ENCODE measurements around the gene PRPSAP1. TPM values are rescaled to one million over a fixed set of nuclear protein-coding genes. Genes with fewer than 3 reads are reported as not detected.

PRPSAP1 gene
- total and polyA plus RNA-seq, 2 of the 8 experiments (the other 6 are each of a cell fraction or from before 2014, with no cell fraction given): 32.0 to 54.2 TPM

- H2AFZ ChIP-seq (ENCODE audit: low read length): no peak overlapping the region
- H3K9me3 ChIP-seq (ENCODE audit: insufficient read depth in 2 of 2, low read depth in 1 of 2, low read length in 1 of 2): no peaks in the 10 kb centered on the region
- no peak overlapping the region for H3K18ac ChIP-seq (ENCODE audit: extremely low read depth, low read length)
- no peaks in the 10 kb centered on the region for H3K27me3 ChIP-seq (replicated peaks in 1 of 4; ENCODE audit: control insufficient read depth in 3 of 4, extremely low read depth in 1 of 4, insufficient read depth in 3 of 4, low read length in 3 of 4)
- H2BK20ac ChIP-seq (ENCODE audit: low read length): no peak overlapping the region
- H2BK15ac ChIP-seq (ENCODE audit: low read length): no peak overlapping the region; the same call in 1 of the 2 replicates
- no peak overlapping the region for H3K14ac ChIP-seq (ENCODE audit: insufficient read length)
- H3K4me3 ChIP-seq (ENCODE audit: extremely low read depth in 1 of 4, insufficient read depth in 2 of 4, low read depth in 3 of 4, low read length in 4 of 4): no peak overlapping the region
- POLR2A ChIA-PET (ENCODE audit: partially characterized antibody): interaction anchor here (0.7 to 1.8 kb wide), 9 partner anchors 9 to 499 kb away, joined by 3 to 6 read pairs (median 4); no protein-coding TSS in a partner anchor
- H3K4me1 ChIP-seq (replicated peaks in 1 of 4; ENCODE audit: control insufficient read depth in 3 of 4, insufficient read depth in 4 of 4, low read length in 3 of 4): peaks cover 0 to 4% (median under 1%) of the 10 kb centered on the region in 4 experiments; a peak in 3 of 7 replicates
- H3K23me2 ChIP-seq (ENCODE audit: low read depth, low read length): peaks cover 3% of the 10 kb centered on the region; the same call in 1 of the 2 replicates
- H2AK5ac ChIP-seq (ENCODE audit: low read depth, low read length): no peak overlapping the region
- no peaks in the 10 kb centered on the region; a peak in 1 of 8 replicates for H3K36me3 ChIP-seq (ENCODE audit: control insufficient read depth in 2 of 4, insufficient read depth in 4 of 4, low read length in 3 of 4)
- H3K9ac ChIP-seq (replicated peaks in 1 of 4; ENCODE audit: extremely low read depth in 1 of 4, low read depth in 3 of 4, low read length in 3 of 4): no peak overlapping the region
- H3K4ac ChIP-seq (replicated peaks; ENCODE audit: insufficient read length, low read depth, low read length): no peak overlapping the region
- peak overlapping the region; percentile 56; the same call in 1 of the 2 replicates for H2BK5ac ChIP-seq (ENCODE audit: low read depth, low read length)
- no peak overlapping the region for H4K91ac ChIP-seq (replicated peaks; ENCODE audit: insufficient read length, low read length)
- peaks cover 0 to 6% of the 10 kb centered on the region in 2 experiments for H4K20me1 ChIP-seq (replicated peaks in 1 of 2; ENCODE audit: control insufficient read depth in 1 of 2, insufficient read depth in 2 of 2, low read length in 2 of 2)
- CTCF ChIA-PET (ENCODE audit: partially characterized antibody): interaction anchor here (0.5 to 5.6 kb wide), 98 partner anchors 10 to 678 kb away, joined by 3 to 84 read pairs (median 5); partner anchors contain the start of genes EXOC7, FOXJ1, RNF157 and UBALD2
- H4K5ac ChIP-seq (ENCODE audit: insufficient read length, low read depth, low read length): no peak overlapping the region
- peak overlapping the region; percentile 52; the same call in 1 of the 2 replicates for H2BK12ac ChIP-seq (ENCODE audit: low read depth, low read length)
- WGBS, 2 experiments (ENCODE audit: extremely low coverage in 1 of 2, insufficient coverage in 1 of 2, insufficient read length in 1 of 2, insufficient replicate concordance in 2 of 2, low coverage in 1 of 2, low lambda C conversion rate in 2 of 2, missing lambda C conversion rate in 1 of 2): 69% methylated on average over 23 of the region's 28 CpGs; no CpG with 5 or more reads in 1 of the 2 experiments
- no peak for FAIRE-seq
- no peak overlapping the region for H3K56ac ChIP-seq (replicated peaks; ENCODE audit: insufficient read length, low read depth, low read length)
- H3K27ac ChIP-seq (ENCODE audit: low read depth, low read length): no peak overlapping the region
- DNase-seq (ENCODE audit: low read depth in 1 of 2, low spot score in 2 of 2): peak; percentile 73 to 98
- no peaks in the 10 kb centered on the region for H3K79me2 ChIP-seq (ENCODE audit: control insufficient read depth in 1 of 2, insufficient read depth in 2 of 2, low read length in 2 of 2)
- no peak overlapping the region; the same call in 1 of the 2 replicates for H4K8ac ChIP-seq (ENCODE audit: extremely low read depth, insufficient read depth, low read length)
- no peak overlapping the region for H2BK120ac ChIP-seq (replicated peaks; ENCODE audit: low read depth, low read length)
- no peak overlapping the region for H3K4me2 ChIP-seq (ENCODE audit: insufficient read depth in 1 of 2, low read depth in 2 of 2, low read length in 2 of 2)
- H3K23ac ChIP-seq (ENCODE audit: insufficient read length): no peak overlapping the region
- H3K79me1 ChIP-seq (ENCODE audit: low read depth, low read length): no peaks in the 10 kb centered on the region
- TF ChIP-seq GABPA (IDR thresholded peaks at IDR 0.05; ENCODE audit: borderline replicate concordance, insufficient read depth, low read length) (0 out of 2 replicates have a peak, but pooled peaks have one; percentile 50), TEAD4 (IDR thresholded peaks at IDR 0.05; ENCODE audit: low read depth, low read length) (peak; percentile 92), JUND (IDR thresholded peaks at IDR 0.05; ENCODE audit: low read length) (peak; percentile 62), RAD21 (IDR thresholded peaks at IDR 0.05 in 1 of 2, conservative IDR thresholded peaks at IDR 0.05 in 1 of 2; ENCODE audit: low read depth in 2 of 2, low read length in 2 of 2) (peak; percentile 95 to 99), ATF2 (IDR thresholded peaks at IDR 0.05; ENCODE audit: low read length) (0 out of 2 replicates have a peak, but pooled peaks have one; percentile 62), RXRA (IDR thresholded peaks at IDR 0.05; ENCODE audit: insufficient read depth, low read depth, low read length) (no peak), BRCA1 (IDR thresholded peaks at IDR 0.05; ENCODE audit: low read depth, low read length) (no peak), CHD1 (IDR thresholded peaks at IDR 0.05; ENCODE audit: low read depth, low read length) (no peak), BCL11A (IDR thresholded peaks at IDR 0.05; ENCODE audit: low read depth in 2 of 2, low read length in 2 of 2) (no peak)
Observed at GRCh38 chr17:76278952-76279741, 74.6 kb downstream of the PRPSAP1 start.
